K562 (cell line): Measurements from ENCODE around the gene SLC24A4. TPM values are rescaled to one million over a fixed set of nuclear protein-coding genes. Genes with fewer than 3 reads are reported as not detected.

ENCODE experiments used
- ATAC-seq: fragments of 200-7000 bp; cut with Tn5 transposase; 3 replicates; pipeline ENCODE4 v1.9.1; 2020; ENCODE audit warnings: moderate library complexity
- BruUV-seq: library from RNA; stranded (reverse); fragments of 400-500 nt; replicated peaks from 2 replicates; lab custom pipeline; 2021; lab: Mats Ljungman, UMichigan
- CTCF ChIA-PET: fragments of 300-600 bp; formaldehyde crosslinking; extraction: SDS; loops from one replicate; lab custom pipeline; 2021; ENCODE audit warnings: low intra/inter-chr PET ratio; lab: Yijun Ruan, JAX
- POLR2A ChIA-PET: fragments of 300-600, 350-650 bp; sonication (Branson Sonifier 250); formaldehyde crosslinking; extraction: SDS; loops from one replicate; lab custom pipeline; 2021; ENCODE audit warnings: antibody characterized with exemption, inconsistent platforms; lab: Yijun Ruan, JAX
- DNase-seq, 4 experiments: peaks; one replicate each; pipeline versions ENCODE4 v3.0.0 to v3.0.0-alpha.2; 2011 to 2018; ENCODE audit warnings: low spot score in 3 of 4, mixed read lengths in 3 of 4; ENCODE audit errors: extremely low read depth in 1 of 4
- FAIRE-seq: peaks from 2 replicates; lab custom pipeline; 2011; peaks lifted over from hg19 to GRCh38; lab: Jason Lieb, UNC
- H2AFZ ChIP-seq: 2 replicates; pipeline ENCODE4 v1.6.0; 2011; ENCODE audit warnings: low read depth, low read length, control low read depth, inconsistent platforms
- H3K27ac ChIP-seq: fragments of 200-600 bp; 3 replicates; pipeline ENCODE4 v1.8.0; 2011; ENCODE audit warnings: low read depth, mild to moderate bottlenecking, control low read depth, inconsistent platforms, low read length, moderate library complexity, mixed read lengths; ENCODE audit errors: extremely low read depth
- H3K27me3 ChIP-seq, 2 experiments: fragments of 300-600 bp in 1 of 2; 2 replicates in 1 of 2; 3 replicates in 1 of 2; pipeline versions ENCODE4 v1.6.0 to v1.8.0; 2011; ENCODE audit warnings: inconsistent platforms in 2 of 2, low read length in 2 of 2, mild to moderate bottlenecking in 1 of 2, mixed read lengths in 1 of 2, moderate library complexity in 1 of 2; ENCODE audit not compliant: control insufficient read depth in 2 of 2, insufficient read depth in 2 of 2
- H3K36me3 ChIP-seq: fragments of 300-600 bp; 3 replicates; pipeline ENCODE4 v1.8.0; 2011; ENCODE audit warnings: mild to moderate bottlenecking, low read length, inconsistent platforms; ENCODE audit not compliant: control insufficient read depth, insufficient read depth
- H3K4me1 ChIP-seq, 2 experiments: fragments of 200-600 bp in 1 of 2; replicated peaks in 1 of 2; 2 replicates in 1 of 2; 3 replicates in 1 of 2; pipeline versions ENCODE4 v1.5.1 to v1.8.0; 2011; ENCODE audit warnings: inconsistent platforms in 2 of 2, low read length in 2 of 2, mild to moderate bottlenecking in 1 of 2, mixed read lengths in 1 of 2, moderate library complexity in 1 of 2; ENCODE audit not compliant: control insufficient read depth in 2 of 2, insufficient read depth in 2 of 2
- H3K4me2 ChIP-seq: 2 replicates; pipeline ENCODE4 v1.6.1; 2011; ENCODE audit warnings: low read length, control low read depth, inconsistent platforms, mixed read lengths; ENCODE audit not compliant: insufficient read depth
- H3K4me3 ChIP-seq: fragments of 200-600 bp; sonication (generic), shearing (Covaris generic); 2 replicates; pipeline ENCODE4 v1.5.1; 2016; ENCODE audit warnings: control low read depth, inconsistent platforms
- H3K79me2 ChIP-seq: fragments of 200-600 bp; 3 replicates; pipeline ENCODE4 v1.8.0; 2011; ENCODE audit warnings: low read length, inconsistent platforms; ENCODE audit not compliant: control insufficient read depth, insufficient read depth
- H3K9ac ChIP-seq, 2 experiments: 2 replicates each; pipeline versions ENCODE4 v1.6.0 to v1.6.1; 2011; ENCODE audit warnings: low read depth in 2 of 2, low read length in 2 of 2, control low read depth in 1 of 2, inconsistent platforms in 1 of 2, mild to moderate bottlenecking in 1 of 2, mixed read lengths in 1 of 2; ENCODE audit not compliant: insufficient read depth in 1 of 2
- H3K9me1 ChIP-seq: one replicate; pipeline ENCODE4 v1.6.0; 2011; ENCODE audit warnings: inconsistent platforms, mild to moderate bottlenecking, low read length, moderate library complexity; ENCODE audit not compliant: control insufficient read depth, insufficient read depth
- H3K9me3 ChIP-seq: replicated peaks from 2 replicates; pipeline ENCODE4 v1.5.1; 2011; ENCODE audit warnings: low read depth, low read length, inconsistent platforms; ENCODE audit not compliant: control insufficient read depth, insufficient read depth
- H4K20me1 ChIP-seq: replicated peaks from 2 replicates; pipeline ENCODE4 v1.6.1; 2011; ENCODE audit warnings: low read length, inconsistent platforms, mixed read lengths; ENCODE audit not compliant: control insufficient read depth, insufficient read depth
- RBM25 ChIP-seq: fragments of 200-400 bp; formaldehyde crosslinking; IDR thresholded peaks from 2 replicates; pipeline ENCODE4 v1.6.1; 2018; ENCODE audit warnings: low read length, low read depth, moderate library complexity; ENCODE audit not compliant: severe bottlenecking
- XRCC5 ChIP-seq: fragments of 200-400 bp; formaldehyde crosslinking; IDR thresholded peaks from 2 replicates; pipeline ENCODE4 v1.6.1; 2017; ENCODE audit warnings: low read depth, mild to moderate bottlenecking, low read length
- ZEB2 ChIP-seq: fragments of 450-650 bp; IDR thresholded peaks from 2 replicates; pipeline ENCODE4 v1.6.1; 2016
- ZFP36 ChIP-seq: fragments of 150-350 bp; IDR thresholded peaks from 2 replicates; pipeline ENCODE4 v1.6.1; 2018; ENCODE audit warnings: low read length, low read depth; ENCODE audit not compliant: partially characterized antibody
- ZNF507 ChIP-seq: conservative IDR thresholded peaks from 2 replicates; pipeline ENCODE4 v1.6.1; 2017; ENCODE audit warnings: missing genetic modification characterization, missing compliant biosample characterization
- WGBS: fragments of 100-300 bp; shearing (Covaris generic); methylation state at CpG from one replicate; pipeline ENCODE4 v1.1.6; 2016; ENCODE audit warnings: low coverage, mixed read lengths; ENCODE audit not compliant: insufficient coverage; ENCODE audit errors: missing lambda C conversion rate; 5-methylcytosine and 5-hydroxymethylcytosine counted together
- in situ Hi-C: fragments of 300-500 bp; cut with MboI; formaldehyde crosslinking; loops from 4 replicates; pipeline ENCODE4 v1.15.0; 2018; ENCODE audit warnings: inconsistent platforms, mixed read lengths
- intact Hi-C: fragments of 100-400 bp; cut with micrococcal nuclease; formaldehyde crosslinking; loops from 2 replicates; pipeline ENCODE4 v1.14.2; 2022
- polyA plus RNA-seq, 8 experiments: library from polyadenylated mRNA; depleted of rRNA in 4 of 8; stranded (reverse) in 5 of 8; unstranded in 3 of 8; fragments of >200 nt; fragmentation: Nextera tagmentation in 2 of 8; fragmentation: Illumina TruSeq in 1 of 8; extraction: Ambion mirVana in 2 of 8; extraction: Trizol in 1 of 8; gene quantifications; 2 replicates each; pipeline versions ENCODE4 v1.2.1 to v1.2.3, GENCODE V29; 2011 to 2014; ENCODE audit warnings: inconsistent platforms in 1 of 8, missing spikeins in 1 of 8
- total RNA-seq, 7 experiments: library from RNA; depleted of rRNA in 6 of 7; stranded (reverse); fragments of >200 nt in 6 of 7; fragmentation: Illumina TruSeq in 2 of 7; extraction: Trizol in 2 of 7; gene quantifications; 2 replicates each; pipeline versions ENCODE4 v1.2.1 to v1.2.3, GENCODE V29; 2011 to 2021; ENCODE audit warnings: low replicate concordance in 1 of 7
- TF ChIP-seq, protein P1 (sequence below), 2 experiments: fragments of 450-650 bp; conservative IDR thresholded peaks; 2 replicates each; pipeline ENCODE4 v1.6.1; 2017; ENCODE audit warnings: mild to moderate bottlenecking in 2 of 2, moderate library complexity in 2 of 2

The SLC24A4 gene
- total and polyA plus RNA-seq, 9 of the 15 experiments (the other 6 are each of a cell fraction or from before 2014, with no cell fraction given): not detected

DNA sequence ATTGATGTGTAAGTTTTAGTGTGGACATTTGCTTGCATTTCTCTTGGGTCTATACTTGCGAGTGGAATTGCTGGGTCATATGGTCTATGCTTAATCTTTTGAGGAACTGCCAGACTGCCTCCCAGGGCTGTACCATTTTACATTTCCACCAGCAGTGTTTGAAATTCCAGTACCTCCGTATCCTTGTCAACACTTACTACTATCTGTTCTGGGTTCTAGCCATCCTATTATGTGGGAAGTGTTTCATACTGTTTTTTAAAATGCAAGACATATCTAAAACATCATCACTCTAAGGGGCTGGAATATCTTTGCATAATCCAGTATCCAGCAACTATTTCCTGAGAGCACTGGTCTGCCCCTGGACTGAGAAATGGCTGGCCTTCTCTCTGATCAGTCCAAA, 110.4 kb downstream of the SLC24A4 start:
- H3K36me3 ChIP-seq: no peaks in the 10 kb centered on the region
- WGBS: 0% methylated on average over 2 of the region's 2 CpGs
- no peaks in the 10 kb centered on the region for H4K20me1 ChIP-seq
- DNase-seq (no peak), ATAC-seq (no peak), FAIRE-seq (no peak)
- no peak overlapping the region for H3K9ac ChIP-seq
- H3K4me1 ChIP-seq: no peaks in the 10 kb centered on the region
- H3K9me1 ChIP-seq: no peaks in the 10 kb centered on the region
- in situ Hi-C loops: no loop called here
- H3K4me2 ChIP-seq: no peak overlapping the region
- TF ChIP-seq XRCC5: no peak
- TF ChIP-seq, protein P1, sequence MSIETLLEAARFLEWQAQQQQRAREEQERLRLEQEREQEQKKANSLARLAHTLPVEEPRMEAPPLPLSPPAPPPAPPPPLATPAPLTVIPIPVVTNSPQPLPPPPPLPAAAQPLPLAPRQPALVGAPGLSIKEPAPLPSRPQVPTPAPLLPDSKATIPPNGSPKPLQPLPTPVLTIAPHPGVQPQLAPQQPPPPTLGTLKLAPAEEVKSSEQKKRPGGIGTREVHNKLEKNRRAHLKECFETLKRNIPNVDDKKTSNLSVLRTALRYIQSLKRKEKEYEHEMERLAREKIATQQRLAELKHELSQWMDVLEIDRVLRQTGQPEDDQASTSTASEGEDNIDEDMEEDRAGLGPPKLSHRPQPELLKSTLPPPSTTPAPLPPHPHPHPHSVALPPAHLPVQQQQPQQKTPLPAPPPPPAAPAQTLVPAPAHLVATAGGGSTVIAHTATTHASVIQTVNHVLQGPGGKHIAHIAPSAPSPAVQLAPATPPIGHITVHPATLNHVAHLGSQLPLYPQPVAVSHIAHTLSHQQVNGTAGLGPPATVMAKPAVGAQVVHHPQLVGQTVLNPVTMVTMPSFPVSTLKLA (conservative IDR thresholded peaks at IDR 0.05): no peak
- peak; percentile 36 for TF ChIP-seq RBM25
- no peak for TF ChIP-seq ZEB2
- peak; percentile 13 for TF ChIP-seq ZFP36
- TF ChIP-seq ZNF507: no peak
- no peaks in the 10 kb centered on the region for H3K9me3 ChIP-seq
- BruUV-seq: no TSS peak
- H3K27ac ChIP-seq: no peak overlapping the region
- no peak overlapping the region for H2AFZ ChIP-seq
- intact Hi-C loops: no loop called here
- ChIA-PET CTCF (no interaction called here), POLR2A (no interaction called here)
- H3K4me3 ChIP-seq: no peak overlapping the region
- H3K27me3 ChIP-seq: peaks cover 0 to 19% of the 10 kb centered on the region in 2 experiments; a peak in 2 of 5 replicates
- H3K79me2 ChIP-seq: no peaks in the 10 kb centered on the region
